ENCODE data around the gene FETUB. TPM values are rescaled to one million over a fixed set of nuclear protein-coding genes. Genes with fewer than 3 reads are reported as not detected.
A peak's percentile ranks its signal among the peaks of the same experiment; 100 is the strongest.

FETUB gene
- total and polyA plus RNA-seq, 2 donors (not counting 3 experiments of a cell fraction or from before 2014, with no cell fraction given), result not detected

DNA sequence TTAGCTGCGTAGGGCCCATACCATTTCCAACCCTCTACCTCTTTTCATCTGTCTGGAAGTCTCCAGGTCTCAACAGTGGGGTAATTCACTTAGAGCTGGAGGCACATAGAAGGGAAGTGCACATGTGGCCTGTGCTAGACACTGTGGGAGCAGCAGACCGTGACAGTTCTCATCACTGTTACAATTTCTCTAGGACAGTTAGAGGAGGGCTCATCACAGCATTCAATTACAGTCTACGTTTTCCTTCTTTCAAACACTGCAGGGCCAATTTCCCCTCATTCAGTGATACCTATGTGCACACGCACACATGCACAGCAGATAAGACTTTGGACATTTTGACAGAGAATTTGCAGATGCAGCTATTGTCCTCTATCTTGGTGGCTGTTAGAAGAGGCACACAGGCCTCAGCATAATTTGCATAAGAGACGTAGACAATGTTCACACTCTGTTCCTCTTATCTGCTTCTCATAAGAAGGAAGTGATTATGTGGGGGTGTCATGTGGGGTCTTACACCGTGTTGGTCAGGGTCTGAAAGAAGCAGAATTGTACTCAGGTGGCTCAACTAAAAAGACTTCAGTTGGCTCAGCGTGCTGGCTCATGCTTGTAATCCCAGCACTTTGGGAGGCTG lies 13.0 kb downstream of the FETUB start:
- dilution Hi-C loops (cut with MboI; ENCODE audit: extremely low pct_ligation_motif_present, low sequenced_read_pairs), result no loop called here
- Histone ChIP-seq H2AFZ (ENCODE audit: low read depth, low read length) (no peak overlapping the region), H3K9me3 (replicated peaks; ENCODE audit: control insufficient read depth, insufficient read depth, low read length) (no peaks in the 10 kb centered on the region), H3K9ac (replicated peaks; ENCODE audit: extremely low read depth, insufficient read depth, low read length) (no peak overlapping the region), H3K4me1 (ENCODE audit: control insufficient read depth, extremely low read depth, insufficient read depth, low read length) (no peaks in the 10 kb centered on the region), H3K4me3 (replicated peaks in 1 of 3; ENCODE audit: insufficient read depth in 1 of 3, low read depth in 1 of 3, low read length in 3 of 3) (no peak overlapping the region), H3K27ac (ENCODE audit: insufficient read depth, low read depth, low read length) (no peak overlapping the region), H3K9me1 (replicated peaks; ENCODE audit: control insufficient read depth, extremely low read depth, insufficient read depth, low read length) (no peaks in the 10 kb centered on the region), H3K4me2 (ENCODE audit: insufficient read depth, low read length) (no peak overlapping the region), H3K79me2 (ENCODE audit: control insufficient read depth, insufficient read depth, low read length) (no peaks in the 10 kb centered on the region), H3K27me3 (ENCODE audit: control insufficient read depth in 2 of 2, insufficient read depth in 2 of 2, low read length in 2 of 2) (no peaks in the 10 kb centered on the region), H4K20me1 (replicated peaks; ENCODE audit: control insufficient read depth, extremely low read depth, insufficient read depth, low read length) (no peaks in the 10 kb centered on the region), H3K36me3 (ENCODE audit: control insufficient read depth in 2 of 2, extremely low read depth in 1 of 2, insufficient read depth in 2 of 2, low read length in 2 of 2) (no peaks in the 10 kb centered on the region)
- no peak for FAIRE-seq
- TF ChIP-seq EZH2 (IDR thresholded peaks at IDR 0.05; ENCODE audit: borderline replicate concordance, low read depth, low read length, severe bottlenecking) (no peak), JUN (IDR thresholded peaks at IDR 0.05; ENCODE audit: borderline replicate concordance, insufficient read depth, insufficient read length, low read depth) (no peak), POLR2AphosphoS5 (IDR thresholded peaks at IDR 0.05; ENCODE audit: insufficient read depth, low read depth, low read length) (no peak)
- TF ChIP-seq, protein P1, sequence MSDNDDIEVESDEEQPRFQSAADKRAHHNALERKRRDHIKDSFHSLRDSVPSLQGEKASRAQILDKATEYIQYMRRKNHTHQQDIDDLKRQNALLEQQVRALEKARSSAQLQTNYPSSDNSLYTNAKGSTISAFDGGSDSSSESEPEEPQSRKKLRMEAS (IDR thresholded peaks at IDR 0.05; ENCODE audit: insufficient read depth, insufficient read length), result no peak
- CTCF ChIA-PET, result no interaction called here
- no TSS peak for BruUV-seq (replicated peaks)
- no peak for DNase-seq (ENCODE audit: low read depth, low spot score)
- POLR2A ChIA-PET, result no interaction called here
- intact Hi-C loops (cut with micrococcal nuclease), result no loop called here

DNA sequence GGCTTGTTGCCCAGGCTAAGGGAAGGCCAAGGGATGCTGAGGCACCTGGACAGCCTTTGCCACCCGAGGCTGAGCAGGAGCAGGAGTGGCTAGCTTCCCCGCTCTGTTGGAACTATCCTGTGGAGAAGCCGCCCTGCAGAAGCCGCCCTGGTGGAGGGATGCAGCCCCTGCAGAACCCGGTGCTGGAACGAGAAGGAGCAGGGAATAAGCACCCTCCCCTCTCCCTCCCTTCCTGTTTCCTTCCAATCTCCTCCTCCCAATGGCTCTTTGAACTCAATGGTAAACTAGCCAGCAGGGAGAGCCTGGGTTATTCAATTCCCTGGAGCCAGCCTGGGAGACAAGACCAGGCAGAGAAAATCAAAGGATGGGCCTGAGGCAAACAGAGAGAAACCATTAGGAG lies 13.8 kb downstream of the FETUB start:
- no peak overlapping the region for H3K4me2 ChIP-seq (ENCODE audit: insufficient read depth, low read length)
- H3K27ac ChIP-seq (ENCODE audit: insufficient read depth, low read depth, low read length), result no peak overlapping the region
- DNase-seq (ENCODE audit: low read depth, low spot score) (no peak), FAIRE-seq (no peak)
- no peaks in the 10 kb centered on the region for H3K9me1 ChIP-seq (replicated peaks; ENCODE audit: control insufficient read depth, extremely low read depth, insufficient read depth, low read length)
- no peak overlapping the region for H3K4me3 ChIP-seq (replicated peaks in 1 of 3; ENCODE audit: insufficient read depth in 1 of 3, low read depth in 1 of 3, low read length in 3 of 3)
- POLR2A ChIA-PET, result no interaction called here
- H3K9ac ChIP-seq (replicated peaks; ENCODE audit: extremely low read depth, insufficient read depth, low read length), result no peak overlapping the region
- no peaks in the 10 kb centered on the region for H3K27me3 ChIP-seq (ENCODE audit: control insufficient read depth in 2 of 2, insufficient read depth in 2 of 2, low read length in 2 of 2)
- H3K4me1 ChIP-seq (ENCODE audit: control insufficient read depth, extremely low read depth, insufficient read depth, low read length), result no peaks in the 10 kb centered on the region
- H3K79me2 ChIP-seq (ENCODE audit: control insufficient read depth, insufficient read depth, low read length), result no peaks in the 10 kb centered on the region
- CTCF ChIA-PET, result interaction anchor here (1.0 kb wide), 1 partner anchor 15 kb away, joined by 3 read pairs; no protein-coding TSS in a partner anchor
- H3K9me3 ChIP-seq (replicated peaks; ENCODE audit: control insufficient read depth, insufficient read depth, low read length), result no peaks in the 10 kb centered on the region
- intact Hi-C loops (cut with micrococcal nuclease), result no loop called here
- H4K20me1 ChIP-seq (replicated peaks; ENCODE audit: control insufficient read depth, extremely low read depth, insufficient read depth, low read length), result no peaks in the 10 kb centered on the region
- no TSS peak for BruUV-seq (replicated peaks)
- no peaks in the 10 kb centered on the region for H3K36me3 ChIP-seq (ENCODE audit: control insufficient read depth in 2 of 2, extremely low read depth in 1 of 2, insufficient read depth in 2 of 2, low read length in 2 of 2)
- dilution Hi-C loops (cut with MboI; ENCODE audit: extremely low pct_ligation_motif_present, low sequenced_read_pairs), result no loop called here
- TF ChIP-seq CTCF (IDR thresholded peaks at IDR 0.05; ENCODE audit: extremely low read depth in 1 of 2, insufficient read depth in 1 of 2, low read depth in 1 of 2, low read length in 2 of 2) (peak in 1 of 2 donors; percentile 3), GATA2 (IDR thresholded peaks at IDR 0.05; ENCODE audit: insufficient read depth, insufficient read length, low read depth, low read length) (no peak)
- H2AFZ ChIP-seq (ENCODE audit: low read depth, low read length), result no peak overlapping the region

Data from endothelial cell of umbilical vein (primary cell).